AG09309 (cell line): ENCODE measurements around the gene ARHGAP22.

Source experiments
- DNase-seq: peaks from one replicate; pipeline ENCODE4 v3.0.0-alpha.2; 2010; ENCODE audit warnings: low read depth
- H3K4me3 ChIP-seq: 2 replicates; pipeline ENCODE4 v1.5.1; 2011; ENCODE audit warnings: mild to moderate bottlenecking, low read depth, low read length, moderate library complexity; ENCODE audit not compliant: control insufficient read depth
- TF ChIP-seq, protein P1 (sequence below): IDR thresholded peaks from 2 replicates; pipeline ENCODE4 v1.5.1; 2011; ENCODE audit warnings: mild to moderate bottlenecking, low read depth, low read length, inconsistent platforms; ENCODE audit not compliant: insufficient read depth, control insufficient read depth; ENCODE audit errors: missing control alignments

Gene ARHGAP22

DNA sequence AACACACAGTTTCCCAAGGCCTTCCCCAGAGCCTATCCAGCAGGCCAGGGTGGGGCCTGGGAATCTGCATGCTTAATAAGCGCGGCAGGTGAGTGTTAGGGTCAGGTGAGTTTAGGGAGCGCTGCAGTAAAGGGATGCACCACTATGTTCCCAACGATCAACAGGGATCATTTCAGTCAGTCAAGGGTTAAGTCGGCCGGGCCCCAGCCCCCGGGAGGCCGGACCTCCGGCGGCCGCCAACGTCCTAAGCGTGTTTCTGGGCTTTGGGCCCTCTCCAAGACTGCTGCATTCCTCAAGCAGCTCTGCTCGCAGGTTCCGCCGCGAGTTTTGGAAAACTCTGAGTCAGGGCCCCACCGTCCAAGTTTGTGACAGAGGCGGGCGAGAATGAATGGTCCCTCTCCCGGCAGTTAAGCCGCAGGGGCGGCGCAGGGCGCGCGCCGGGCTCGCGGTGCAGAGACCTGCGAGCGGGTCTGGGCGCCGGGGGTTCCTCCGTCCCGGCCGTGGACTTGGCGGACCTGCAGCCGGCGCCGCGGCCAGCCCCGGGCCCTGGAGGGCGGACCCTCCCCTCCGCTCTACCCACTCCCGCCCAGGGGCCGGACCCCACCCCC is 81.6 kb downstream of the ARHGAP22 start:
- peak; percentile 76 for DNase-seq
- peak overlapping the region; percentile 51 for H3K4me3 ChIP-seq
- TF ChIP-seq, protein P1, sequence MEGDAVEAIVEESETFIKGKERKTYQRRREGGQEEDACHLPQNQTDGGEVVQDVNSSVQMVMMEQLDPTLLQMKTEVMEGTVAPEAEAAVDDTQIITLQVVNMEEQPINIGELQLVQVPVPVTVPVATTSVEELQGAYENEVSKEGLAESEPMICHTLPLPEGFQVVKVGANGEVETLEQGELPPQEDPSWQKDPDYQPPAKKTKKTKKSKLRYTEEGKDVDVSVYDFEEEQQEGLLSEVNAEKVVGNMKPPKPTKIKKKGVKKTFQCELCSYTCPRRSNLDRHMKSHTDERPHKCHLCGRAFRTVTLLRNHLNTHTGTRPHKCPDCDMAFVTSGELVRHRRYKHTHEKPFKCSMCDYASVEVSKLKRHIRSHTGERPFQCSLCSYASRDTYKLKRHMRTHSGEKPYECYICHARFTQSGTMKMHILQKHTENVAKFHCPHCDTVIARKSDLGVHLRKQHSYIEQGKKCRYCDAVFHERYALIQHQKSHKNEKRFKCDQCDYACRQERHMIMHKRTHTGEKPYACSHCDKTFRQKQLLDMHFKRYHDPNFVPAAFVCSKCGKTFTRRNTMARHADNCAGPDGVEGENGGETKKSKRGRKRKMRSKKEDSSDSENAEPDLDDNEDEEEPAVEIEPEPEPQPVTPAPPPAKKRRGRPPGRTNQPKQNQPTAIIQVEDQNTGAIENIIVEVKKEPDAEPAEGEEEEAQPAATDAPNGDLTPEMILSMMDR, result no peak

DNA sequence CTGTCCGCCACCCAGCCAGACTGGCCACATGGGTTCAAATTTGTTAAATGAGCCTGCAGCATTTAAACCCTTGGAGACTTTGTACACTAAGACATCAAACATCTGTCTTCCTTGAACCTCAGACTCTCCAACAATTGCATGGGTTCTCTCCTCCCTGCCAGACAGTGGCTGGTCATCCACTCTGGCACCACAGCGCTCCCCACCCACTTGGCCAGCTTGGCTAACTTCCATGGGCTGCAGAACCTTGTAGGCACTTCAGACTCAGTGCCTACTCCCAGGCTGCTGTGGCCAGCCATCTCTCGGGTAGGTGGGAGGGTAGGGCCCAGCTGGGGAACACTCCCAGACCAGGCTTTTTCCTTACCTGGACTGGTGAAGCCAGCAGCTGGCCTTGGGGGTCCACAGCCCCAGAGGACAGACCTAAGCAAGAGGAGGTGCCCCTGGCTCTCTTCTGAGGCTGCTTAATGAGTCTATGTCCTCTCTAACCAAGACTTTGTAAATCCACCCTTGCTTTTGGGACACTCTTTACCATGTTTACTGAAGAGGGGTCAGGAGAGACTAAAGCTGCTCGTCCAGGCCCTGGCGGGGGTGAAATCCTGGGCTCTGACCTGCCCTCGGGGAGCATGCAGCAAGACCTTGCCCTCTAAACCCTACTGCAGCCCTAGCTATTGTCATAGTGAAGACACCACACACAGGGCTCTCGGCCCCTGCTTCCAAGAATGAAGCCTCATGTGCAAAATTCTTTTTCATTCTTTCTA is 82.7 kb downstream of the ARHGAP22 start:
- DNase-seq, result no peak
- TF ChIP-seq, protein P1, result no peak
- H3K4me3 ChIP-seq, result no peak overlapping the region

DNA sequence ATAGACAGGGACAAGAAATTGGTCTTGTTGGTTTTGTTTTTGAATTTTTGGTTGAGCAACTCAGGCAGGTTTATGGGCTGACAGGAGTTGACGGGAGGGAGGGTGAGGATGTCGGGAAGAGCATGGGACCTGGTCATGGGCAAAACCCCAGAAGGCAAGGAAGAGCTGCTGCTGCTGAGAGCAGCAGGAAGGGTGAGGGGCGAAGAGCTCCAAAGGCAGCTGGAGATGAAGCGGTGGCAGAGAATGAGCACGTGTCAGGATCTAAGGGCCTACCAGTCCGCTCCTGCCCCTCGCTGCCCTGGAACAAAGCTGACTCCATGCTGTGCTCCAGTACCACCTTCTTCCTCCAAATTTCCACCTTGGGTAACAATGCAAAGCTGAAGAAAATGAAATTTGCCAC is 84.3 kb downstream of the ARHGAP22 start:
- no peak overlapping the region for H3K4me3 ChIP-seq
- DNase-seq, result no peak
- TF ChIP-seq, protein P1, result no peak

DNA sequence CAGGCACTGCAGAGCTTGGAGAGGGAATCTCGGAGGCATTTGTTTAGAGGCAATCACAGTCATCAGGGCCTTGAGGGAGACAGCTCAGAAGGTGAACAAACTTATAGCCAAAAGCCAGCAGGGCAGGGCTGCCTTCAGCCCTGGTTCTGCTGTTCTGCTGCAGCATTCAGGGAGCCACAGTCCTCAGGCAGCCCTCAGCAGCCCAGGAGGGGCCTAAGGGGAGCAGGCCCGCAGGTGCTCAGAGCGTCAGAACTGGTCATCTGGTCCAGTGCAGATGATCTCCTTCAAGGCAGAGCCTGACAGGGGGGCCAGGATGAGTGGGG is 84.7 kb downstream of the ARHGAP22 start:
- TF ChIP-seq, protein P1, result no peak
- DNase-seq, result no peak
- no peak overlapping the region for H3K4me3 ChIP-seq

DNA sequence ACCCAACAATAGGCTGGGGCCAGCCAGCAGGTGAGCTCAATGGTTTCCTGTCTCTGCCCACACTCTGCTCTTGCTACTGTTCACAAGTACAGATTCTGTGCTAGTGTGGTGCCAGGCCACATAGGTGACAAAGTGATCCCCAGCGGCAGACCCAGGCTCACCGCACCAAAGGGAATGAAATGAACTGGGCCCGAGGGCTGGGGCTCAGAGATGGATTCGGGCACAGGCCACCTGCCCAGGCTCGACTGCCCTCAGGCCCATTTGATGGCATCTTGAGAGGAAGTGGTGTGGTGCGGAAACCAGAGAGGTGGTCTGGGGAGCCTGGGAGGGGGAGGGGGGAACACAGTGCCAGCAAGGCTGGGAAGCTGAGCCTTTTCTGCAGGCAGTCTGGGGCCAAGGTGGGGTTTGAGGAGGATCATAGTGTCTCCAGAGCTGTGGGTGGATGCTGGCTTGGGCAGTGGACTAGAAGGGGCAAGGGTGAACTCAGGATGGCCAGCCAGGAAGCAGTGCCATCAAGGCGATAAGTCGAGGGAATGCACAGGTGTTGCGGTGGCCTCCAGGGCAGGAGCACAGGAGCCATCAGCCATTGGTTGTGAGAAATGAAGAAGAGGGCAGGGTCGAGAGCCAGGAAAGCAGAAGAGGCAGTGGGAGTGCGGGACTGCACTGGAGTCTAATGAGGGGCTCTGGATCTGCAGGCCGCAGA is 85.2 kb downstream of the ARHGAP22 start:
- DNase-seq, result no peak
- H3K4me3 ChIP-seq, result no peak overlapping the region
- TF ChIP-seq, protein P1, result no peak

DNA sequence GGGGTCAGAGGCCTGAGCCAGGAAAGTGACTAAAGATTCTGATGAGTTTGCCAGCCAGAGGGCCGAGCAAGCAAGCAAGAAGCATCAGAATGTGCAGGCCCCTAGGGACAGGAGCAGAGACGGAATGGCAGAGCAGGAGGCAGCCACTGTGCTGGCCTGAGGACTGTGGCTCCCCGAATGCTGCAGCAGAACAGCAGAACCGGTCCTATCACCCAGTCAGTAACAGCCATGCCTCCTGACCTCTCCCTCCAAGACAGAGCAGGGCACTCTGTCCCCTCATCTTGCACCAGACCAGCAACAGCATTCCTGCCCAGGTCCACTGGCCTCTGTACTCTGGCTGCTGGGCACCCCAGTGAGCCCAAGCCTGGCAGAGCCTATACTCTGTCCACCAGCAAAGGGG is 85.9 kb downstream of the ARHGAP22 start:
- TF ChIP-seq, protein P1, result no peak
- no peak for DNase-seq
- H3K4me3 ChIP-seq, result no peak overlapping the region
